Measurements from ENCODE around the gene TRAP1. TPM values are rescaled to one million over a fixed set of nuclear protein-coding genes. Genes with fewer than 3 reads are reported as not detected.

TRAP1 gene
- total and polyA plus RNA-seq, 2 experiments from 2014 or later = 143 to 228 TPM

- Histone ChIP-seq H3K27ac (ENCODE audit: low read depth) (no peak overlapping the region), H3K4me3 (no peak overlapping the region), H3F3A (replicated peaks; ENCODE audit: low read depth) (no peaks in the 10 kb centered on the region), H3K36me3 (ENCODE audit: insufficient read depth) (peaks cover 3% of the 10 kb centered on the region; the same call in 1 of the 2 replicates), H2AFZ (no peak overlapping the region), H3K4me1 (ENCODE audit: insufficient read depth) (no peaks in the 10 kb centered on the region), H3K4me2 (no peak overlapping the region), H4K20me1 (replicated peaks; ENCODE audit: insufficient read depth) (no peaks in the 10 kb centered on the region; the same call in none of the 2 replicates), H3K79me2 (replicated peaks; ENCODE audit: insufficient read depth) (no peaks in the 10 kb centered on the region), H3K9me2 (ENCODE audit: insufficient read depth) (no peaks in the 10 kb centered on the region), H3K27me3 (ENCODE audit: insufficient read depth) (no peaks in the 10 kb centered on the region)
- ATAC-seq = no peak
- Mint-ChIP-seq H3K27me3 (ENCODE audit: insufficient read depth, low read depth, poor library complexity) (peaks cover 18% of the 10 kb centered on the region), H3K9me3 (no peaks in the 10 kb centered on the region), H3K4me1 (no peaks in the 10 kb centered on the region), H3K36me3 (ENCODE audit: low read depth) (peaks cover 78% of the 10 kb centered on the region), H3K27ac (no peak overlapping the region), H3K4me3 (no peak overlapping the region)
- no peak for TF ChIP-seq POLR2AphosphoS5 (IDR thresholded peaks at IDR 0.05; ENCODE audit: low read depth)
- TF ChIP-seq CTCF (conservative IDR thresholded peaks at IDR 0.05; ENCODE audit: low read depth in 2 of 2) = no peak
- TF ChIP-seq ZNF462 (CRISPR knock-in tag; IDR thresholded peaks at IDR 0.05) = no peak
- TF ChIP-seq ZNF114 (CRISPR knock-in tag; IDR thresholded peaks at IDR 0.05) = no peak
- TF ChIP-seq JUNB (IDR thresholded peaks at IDR 0.05; ENCODE audit: unreplicated experiment) = no peak
- no peak for TF ChIP-seq NANOG (IDR thresholded peaks at IDR 0.05; ENCODE audit: borderline replicate concordance)
- TF ChIP-seq EZH2 (IDR thresholded peaks at IDR 0.05; ENCODE audit: low read depth, unreplicated experiment) = no peak
- no peak for TF ChIP-seq EZH2phosphoT487 (IDR thresholded peaks at IDR 0.05; ENCODE audit: unreplicated experiment)
- no peak for DNase-seq (ENCODE audit: low spot score)
Observed at GRCh38 chr16:3670711-3671110, 46.6 kb downstream of the TRAP1 start.
